Measurements from ENCODE around the gene SART1.

- TF ChIP-seq POLR2AphosphoS5 (IDR thresholded peaks at IDR 0.05), result no peak
- no peak for TF ChIP-seq CTCF (IDR thresholded peaks at IDR 0.05)
- no peak for TF ChIP-seq POLR2A (IDR thresholded peaks at IDR 0.05)
These were observed 40.4 kb upstream of the SART1 start for GRCh38 chr11:65921033-65921555.

All from breast epithelium (tissue), 3 donors.